Smooth muscle cell (in vitro differentiated cells): ENCODE data around the gene HOXA4. TPM values are rescaled to one million over a fixed set of nuclear protein-coding genes. Genes with fewer than 3 reads are reported as not detected.
A peak's percentile ranks its signal among the peaks of the same experiment; 100 is the strongest.

Source experiments
- DNase-seq: peaks from one replicate; lab custom pipeline; 2025; ENCODE audit not compliant: unreplicated experiment; lab: John Stamatoyannopoulos, UW
- H2AFZ ChIP-seq: fragments of 200-600 bp; sonication (generic); 2 replicates; pipeline ENCODE4 v1.6.0; 2016; ENCODE audit warnings: antibody characterized with exemption, low read depth, mild to moderate bottlenecking
- H3F3A ChIP-seq: fragments of 200-600 bp; sonication (generic); 2 replicates; pipeline ENCODE4 v1.6.0; 2017; ENCODE audit warnings: antibody characterized with exemption, low read depth
- H3K27ac ChIP-seq: fragments of 200-600 bp; sonication (generic); 2 replicates; pipeline ENCODE4 v1.5.1; 2016; ENCODE audit warnings: low read depth, mild to moderate bottlenecking
- H3K27me3 ChIP-seq: fragments of 200-600 bp; sonication (generic); 2 replicates; pipeline ENCODE4 v1.6.1; 2016; ENCODE audit warnings: low read depth, mild to moderate bottlenecking
- H3K36me3 ChIP-seq: fragments of 200-600 bp; sonication (generic); 2 replicates; pipeline ENCODE4 v1.5.1; 2016; ENCODE audit warnings: low read depth
- H3K4me1 ChIP-seq: fragments of 200-600 bp; sonication (generic); 2 replicates; pipeline ENCODE4 v1.5.1; 2016; ENCODE audit warnings: low read depth
- H3K4me2 ChIP-seq: fragments of 200-600 bp; sonication (generic); 2 replicates; pipeline ENCODE4 v1.6.0; 2016; ENCODE audit warnings: mild to moderate bottlenecking
- H3K4me3 ChIP-seq: fragments of 200-600 bp; sonication (generic); 2 replicates; pipeline ENCODE4 v1.5.1; 2016; ENCODE audit warnings: mild to moderate bottlenecking
- H3K79me2 ChIP-seq: fragments of 200-600 bp; sonication (generic); 2 replicates; pipeline ENCODE4 v1.6.0; 2016; ENCODE audit warnings: low read depth, mild to moderate bottlenecking
- H3K9ac ChIP-seq: fragments of 200-600 bp; sonication (generic); 2 replicates; pipeline ENCODE4 v1.6.0; 2016; ENCODE audit warnings: low read depth
- H3K9me3 ChIP-seq: fragments of 200-600 bp; sonication (generic); replicated peaks from 2 replicates; pipeline ENCODE4 v1.5.1; 2016; ENCODE audit warnings: low read depth
- H4K20me1 ChIP-seq: fragments of 200-600 bp; sonication (generic); 2 replicates; pipeline ENCODE4 v1.6.0; 2016; ENCODE audit warnings: low read depth
- CTCF ChIP-seq: fragments of 200-600 bp; sonication (generic); IDR thresholded peaks from 2 replicates; pipeline ENCODE4 v1.5.1; 2017; ENCODE audit warnings: borderline replicate concordance, mild to moderate bottlenecking, antibody characterized with exemption; ENCODE audit not compliant: insufficient read depth, poor library complexity, severe bottlenecking
- whole genome bisulfite sequencing: methylation state at CpG from one replicate; pipeline ENCODE4 v1.1.7; 2016; ENCODE audit warnings: low lambda C conversion rate; 5-methylcytosine and 5-hydroxymethylcytosine counted together
- polyA plus RNA-seq: library from polyadenylated mRNA; unstranded; fragments of >200 nt; fragmentation: Nextera tagmentation; extraction: Ambion mirVana; gene quantifications from 2 replicates; pipeline ENCODE4 v1.2.1, GENCODE V29; 2016
- total RNA-seq: library from RNA; depleted of rRNA; stranded (reverse); fragments of >200 nt; gene quantifications from 2 replicates; pipeline ENCODE4 v1.2.3, GENCODE V29; 2014

The HOXA4 gene
- total and polyA plus RNA-seq, 2 experiments from 2014 or later: 0.22 TPM; not detected in 1

GRCh38 chr7:27106901-27107240, 23.7 kb downstream of the HOXA4 start:
- Histone ChIP-seq H3K4me2 (peak overlapping the region; percentile 64), H2AFZ (no peak overlapping the region), H3K4me3 (no peak overlapping the region)

GRCh38 chr7:27106181-27106900, 24.2 kb downstream of the HOXA4 start:
- H3F3A ChIP-seq: no peaks in the 10 kb centered on the region
- H3K4me3 ChIP-seq: no peak overlapping the region
- H3K27me3 ChIP-seq: peaks cover 100% of the 10 kb centered on the region
- no peak for DNase-seq
- WGBS: 2% methylated on average over 44 of the region's 44 CpGs
- no peaks in the 10 kb centered on the region for H3K36me3 ChIP-seq
- no peak overlapping the region for H3K9ac ChIP-seq
- peak overlapping the region; percentile 64 for H3K4me2 ChIP-seq
- H3K9me3 ChIP-seq: no peaks in the 10 kb centered on the region
- peaks cover 12% of the 10 kb centered on the region for H4K20me1 ChIP-seq
- H2AFZ ChIP-seq: no peak overlapping the region
- TF ChIP-seq CTCF: no peak
- H3K27ac ChIP-seq: no peak overlapping the region
- peaks cover 12% of the 10 kb centered on the region for H3K4me1 ChIP-seq
- H3K79me2 ChIP-seq: no peaks in the 10 kb centered on the region

More at GRCh38 chr7:27106901-27107240, 23.7 kb downstream of the HOXA4 start:
- Histone ChIP-seq H3K27ac (no peak overlapping the region), H3K36me3 (no peaks in the 10 kb centered on the region), H4K20me1 (peaks cover 12% of the 10 kb centered on the region), H3F3A (no peaks in the 10 kb centered on the region), H3K27me3 (peaks cover 100% of the 10 kb centered on the region), H3K4me1 (peaks cover 11% of the 10 kb centered on the region), H3K9me3 (no peaks in the 10 kb centered on the region), H3K9ac (no peak overlapping the region), H3K79me2 (no peaks in the 10 kb centered on the region)
- 6% methylated on average over 14 of the region's 14 CpGs for WGBS
- DNase-seq: no peak
- TF ChIP-seq CTCF: no peak

GRCh38 chr7:27105301-27106031, 25.1 kb downstream of the HOXA4 start:
- no peaks in the 10 kb centered on the region for H3K36me3 ChIP-seq
- H3K27me3 ChIP-seq: peaks cover 100% of the 10 kb centered on the region
- no peak for DNase-seq
- 18% methylated on average over 13 of the region's 13 CpGs for WGBS
- no peak overlapping the region for H3K9ac ChIP-seq
- no peaks in the 10 kb centered on the region for H3F3A ChIP-seq
- no peaks in the 10 kb centered on the region for H3K9me3 ChIP-seq
- H3K27ac ChIP-seq: no peak overlapping the region
- no peak overlapping the region for H3K4me2 ChIP-seq
- no peak overlapping the region for H2AFZ ChIP-seq
- H3K79me2 ChIP-seq: no peaks in the 10 kb centered on the region
- H4K20me1 ChIP-seq: peaks cover 6% of the 10 kb centered on the region
- peaks cover 9% of the 10 kb centered on the region for H3K4me1 ChIP-seq
- TF ChIP-seq CTCF: no peak
- no peak overlapping the region for H3K4me3 ChIP-seq
